Hepatocyte (in vitro differentiated cells): ENCODE data around the gene RPL10A. TPM values are rescaled to one million over a fixed set of nuclear protein-coding genes. Genes with fewer than 3 reads are reported as not detected.

Experiments used
- DNase-seq: peaks from one replicate; pipeline ENCODE4 v3.0.0-alpha.2; 2016; ENCODE audit warnings: low spot score
- H2AFZ ChIP-seq: fragments of 200-600 bp; sonication (generic); 2 replicates; pipeline ENCODE4 v1.6.0; 2016; ENCODE audit warnings: antibody characterized with exemption, mild to moderate bottlenecking
- H3K27ac ChIP-seq: fragments of 200-600 bp; sonication (generic); 2 replicates; pipeline ENCODE4 v1.5.1; 2016; ENCODE audit warnings: mild to moderate bottlenecking
- H3K27me3 ChIP-seq: fragments of 200-600 bp; sonication (generic); 2 replicates; pipeline ENCODE4 v1.6.1; 2016
- H3K36me3 ChIP-seq: fragments of 200-600 bp; sonication (generic); replicated peaks from 2 replicates; pipeline ENCODE4 v1.5.1; 2016; ENCODE audit warnings: low read depth; ENCODE audit not compliant: insufficient read depth
- H3K4me1 ChIP-seq: fragments of 200-600 bp; sonication (generic); 2 replicates; pipeline ENCODE4 v1.5.1; 2016; ENCODE audit warnings: mild to moderate bottlenecking, moderate library complexity; ENCODE audit not compliant: insufficient read depth
- H3K4me2 ChIP-seq: fragments of 200-600 bp; sonication (generic); 2 replicates; pipeline ENCODE4 v1.6.0; 2016
- H3K4me3 ChIP-seq: fragments of 200-600 bp; sonication (generic); 2 replicates; pipeline ENCODE4 v1.5.1; 2016; ENCODE audit warnings: mild to moderate bottlenecking
- H3K79me2 ChIP-seq: fragments of 200-600 bp; sonication (generic); 2 replicates; pipeline ENCODE4 v1.6.0; 2017; ENCODE audit warnings: mild to moderate bottlenecking
- H3K9me2 ChIP-seq: fragments of 200-600 bp; sonication (generic); replicated peaks from 2 replicates; pipeline ENCODE4 v1.6.0; 2017; ENCODE audit warnings: mild to moderate bottlenecking; ENCODE audit not compliant: insufficient read depth
- H3K9me3 ChIP-seq: fragments of 200-600 bp; sonication (generic); 2 replicates; pipeline ENCODE4 v1.5.1; 2016; ENCODE audit warnings: low read depth, mild to moderate bottlenecking
- H4K20me1 ChIP-seq: fragments of 200-600 bp; sonication (generic); 2 replicates; pipeline ENCODE4 v1.6.0; 2016; ENCODE audit warnings: mild to moderate bottlenecking; ENCODE audit not compliant: insufficient read depth, poor library complexity, severe bottlenecking
- CTCF ChIP-seq: fragments of 200-600 bp; sonication (generic); IDR thresholded peaks from 2 replicates; pipeline ENCODE4 v1.5.1; 2016; ENCODE audit warnings: antibody characterized with exemption, mild to moderate bottlenecking; ENCODE audit not compliant: poor library complexity
- EZH2 ChIP-seq: fragments of 200-600 bp; sonication (generic); IDR thresholded peaks from 2 replicates; pipeline ENCODE4 v1.6.1; 2016; ENCODE audit warnings: antibody characterized with exemption, mild to moderate bottlenecking, borderline replicate concordance
- EZH2phosphoT487 ChIP-seq: fragments of 200-600 bp; sonication (generic); IDR thresholded peaks from one replicate; pipeline ENCODE4 v1.6.1; 2018; ENCODE audit warnings: antibody characterized with exemption, mild to moderate bottlenecking, low read depth, moderate library complexity; ENCODE audit not compliant: unreplicated experiment, severe bottlenecking
- WGBS: methylation state at CpG from one replicate; pipeline ENCODE4 v1.1.6; 2016; ENCODE audit warnings: low lambda C conversion rate; ENCODE audit errors: missing lambda C conversion rate; 5-methylcytosine and 5-hydroxymethylcytosine counted together
- polyA plus RNA-seq: library from polyadenylated mRNA; unstranded; fragments of >200 nt; fragmentation: Nextera tagmentation; extraction: Ambion mirVana; gene quantifications from 2 replicates; pipeline ENCODE4 v1.2.1, GENCODE V29; 2016
- total RNA-seq: library from RNA; depleted of rRNA; stranded (reverse); fragments of >200 nt; gene quantifications from 2 replicates; pipeline ENCODE4 v1.2.3, GENCODE V29; 2014

Gene RPL10A
- total and polyA plus RNA-seq, 2 experiments from 2014 or later: 308 to 1,102 TPM

- no peak for TF ChIP-seq EZH2phosphoT487
- TF ChIP-seq EZH2: no peak
- TF ChIP-seq CTCF: no peak
- H3K27ac ChIP-seq: no peak overlapping the region
- DNase-seq: no peak
- no peak overlapping the region for H3K4me2 ChIP-seq
- no peaks in the 10 kb centered on the region for H3K27me3 ChIP-seq
- H2AFZ ChIP-seq: no peak overlapping the region
- no peak overlapping the region for H3K4me3 ChIP-seq
- H3K36me3 ChIP-seq: no peaks in the 10 kb centered on the region
- H4K20me1 ChIP-seq: no peaks in the 10 kb centered on the region
- H3K4me1 ChIP-seq: peaks cover 6% of the 10 kb centered on the region
- WGBS: 91% methylated on average over 4 of the region's 4 CpGs
- peaks cover under 1% of the 10 kb centered on the region for H3K79me2 ChIP-seq
- H3K9me3 ChIP-seq: no peaks in the 10 kb centered on the region
- no peaks in the 10 kb centered on the region for H3K9me2 ChIP-seq
Measured at GRCh38 chr6:35463292-35463691, 4.9 kb upstream of the RPL10A start.

DNA sequence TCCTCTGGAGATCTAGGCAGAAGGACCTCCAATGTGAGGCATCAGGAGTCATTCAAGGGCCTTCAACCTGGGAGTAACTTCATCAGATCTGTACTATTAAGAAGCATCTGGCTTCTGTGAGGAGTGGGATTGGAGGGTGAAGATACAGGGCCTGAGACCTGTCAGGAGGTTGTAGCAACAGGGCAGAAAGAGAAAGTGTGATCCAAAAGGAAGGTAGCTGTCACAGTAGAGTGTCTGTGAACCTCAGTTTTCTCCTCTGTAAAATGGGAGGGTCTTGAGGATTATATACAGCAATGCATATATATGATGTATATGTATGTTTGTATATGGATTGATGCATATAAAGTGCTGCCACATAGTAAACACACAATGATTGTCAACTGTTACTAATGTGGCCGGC, 2.6 kb upstream of the RPL10A start:
- Histone ChIP-seq H3K79me2 (peaks cover 20% of the 10 kb centered on the region), H4K20me1 (peaks cover 23% of the 10 kb centered on the region), H3K36me3 (no peaks in the 10 kb centered on the region), H3K4me1 (peaks cover 16% of the 10 kb centered on the region), H3K27me3 (no peaks in the 10 kb centered on the region), H3K9me2 (no peaks in the 10 kb centered on the region), H3K27ac (no peak overlapping the region), H2AFZ (no peak overlapping the region), H3K4me2 (no peak overlapping the region), H3K9me3 (no peaks in the 10 kb centered on the region), H3K4me3 (no peak overlapping the region)
- WGBS: 96% methylated on average over 1 of the region's 1 CpG
- DNase-seq: no peak
- TF ChIP-seq CTCF (no peak), EZH2 (no peak), EZH2phosphoT487 (no peak)

- H3K36me3 ChIP-seq: no peaks in the 10 kb centered on the region
- peaks cover 26% of the 10 kb centered on the region for H3K4me1 ChIP-seq
- H3K4me3 ChIP-seq: peak overlapping the region; percentile 79
- H3K79me2 ChIP-seq: peaks cover 23% of the 10 kb centered on the region
- peak overlapping the region; percentile 98 for H3K27ac ChIP-seq
- no peak for DNase-seq
- TF ChIP-seq EZH2phosphoT487: no peak
- no peak for TF ChIP-seq EZH2
- no peaks in the 10 kb centered on the region for H3K27me3 ChIP-seq
- 3% methylated on average over 29 of the region's 37 CpGs for WGBS
- no peaks in the 10 kb centered on the region for H3K9me2 ChIP-seq
- peak overlapping the region; percentile 36 for H2AFZ ChIP-seq
- no peaks in the 10 kb centered on the region for H3K9me3 ChIP-seq
- peak overlapping the region; percentile 93 for H3K4me2 ChIP-seq
- H4K20me1 ChIP-seq: peaks cover 43% of the 10 kb centered on the region
Measured at GRCh38 chr6:35468980-35469750, 964 bp downstream of the RPL10A start.

- H4K20me1 ChIP-seq: peaks cover 43% of the 10 kb centered on the region
- WGBS: 35% methylated on average over 18 of the region's 18 CpGs
Measured at GRCh38 chr6:35469751-35470662, 1.8 kb downstream of the RPL10A start.

More at GRCh38 chr6:35469751-35470662, 1.8 kb downstream of the RPL10A start:
- Histone ChIP-seq H3K4me3 (peak overlapping the region; percentile 79), H3K27me3 (no peaks in the 10 kb centered on the region), H3K9me3 (no peaks in the 10 kb centered on the region), H3K4me1 (peaks cover 26% of the 10 kb centered on the region), H3K4me2 (peak overlapping the region; percentile 93), H3K27ac (peak overlapping the region; percentile 98), H3K36me3 (no peaks in the 10 kb centered on the region), H3K9me2 (no peaks in the 10 kb centered on the region), H3K79me2 (peaks cover 23% of the 10 kb centered on the region), H2AFZ (no peak overlapping the region)
- no peak for DNase-seq
- TF ChIP-seq EZH2phosphoT487 (no peak), EZH2 (no peak), CTCF (no peak)
